Measurements from ENCODE around the gene REV3L. TPM values are rescaled to one million over a fixed set of nuclear protein-coding genes. Genes with fewer than 3 reads are reported as not detected.

Gene REV3L
- total and polyA plus RNA-seq, 9 of the 15 experiments (the other 6 are each of a cell fraction or from before 2014, with no cell fraction given), result 5.5 to 24.4 (median 14.4) TPM

DNA sequence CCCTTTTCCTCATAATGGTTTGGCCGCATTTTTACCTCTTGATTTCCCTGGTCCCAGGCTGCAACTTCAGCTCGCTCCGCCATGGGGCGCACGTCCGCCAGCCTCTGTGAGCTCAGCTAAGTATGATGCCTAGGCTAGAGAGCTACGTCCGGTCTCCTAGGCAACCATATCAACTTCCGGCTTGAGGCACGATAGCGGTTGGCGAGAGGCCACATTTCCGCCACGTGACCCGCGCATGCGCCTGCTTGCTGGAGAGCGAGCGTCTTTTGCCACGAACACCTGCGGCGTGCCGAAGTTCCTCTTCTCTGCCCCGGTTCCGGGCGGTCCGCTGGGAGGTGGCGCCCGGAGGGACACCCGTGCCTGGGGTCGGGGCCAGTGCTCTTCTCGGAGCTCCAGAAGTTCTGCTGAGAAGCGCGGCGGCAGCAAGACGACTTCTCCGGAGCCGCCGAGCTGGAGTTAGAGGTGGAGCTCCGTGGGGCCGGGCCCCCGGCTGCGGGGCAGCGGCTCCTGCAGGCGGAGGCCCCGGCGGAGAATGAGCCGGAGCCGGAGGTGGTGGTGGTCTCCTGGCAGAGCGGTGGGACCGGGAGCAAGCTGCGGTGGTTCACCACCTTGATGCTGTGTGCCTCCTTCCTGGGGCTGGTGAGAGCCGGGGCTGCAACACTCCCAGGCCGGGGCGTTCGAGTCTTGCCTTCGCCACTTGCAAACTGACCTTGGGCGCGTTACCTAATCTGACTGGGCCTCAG lies 223.8 kb downstream of the REV3L start (continued):
- TF ChIP-seq ZNF184 (CRISPR knock-in tag; IDR thresholded peaks at IDR 0.05) (no peak), TARDBP (IDR thresholded peaks at IDR 0.05) (no peak), CCAR2 (IDR thresholded peaks at IDR 0.05; ENCODE audit: low read depth, low read length) (no peak), XRCC5 (IDR thresholded peaks at IDR 0.05; ENCODE audit: low read depth, low read length) (peak; percentile 72), ZNF217 (CRISPR knock-in tag; IDR thresholded peaks at IDR 0.05) (no peak), ETV5 (CRISPR knock-in tag; IDR thresholded peaks at IDR 0.05; ENCODE audit: low read depth) (peak; percentile 95), HNRNPLL (IDR thresholded peaks at IDR 0.05; ENCODE audit: low read depth, low read length, poor library complexity, severe bottlenecking) (peak; percentile 63), ATF1 (CRISPR knock-in tag; IDR thresholded peaks at IDR 0.05) (no peak), ATF1 (tag; IDR thresholded peaks at IDR 0.05) (peak; percentile 84), GATA2 (CRISPR knock-in tag; IDR thresholded peaks at IDR 0.05) (no peak), XRCC4 (IDR thresholded peaks at IDR 0.05; ENCODE audit: extremely low read depth, insufficient read depth, insufficient read length) (no peak), CBX8 (IDR thresholded peaks at IDR 0.05; ENCODE audit: borderline replicate concordance, extremely low read depth, low read depth, low read length, poor library complexity, severe bottlenecking) (no peak), POLR2H (tag; IDR thresholded peaks at IDR 0.05; ENCODE audit: low read depth) (0 out of 2 replicates have a peak, but pooled peaks have one; percentile 17), CBFA2T2 (conservative IDR thresholded peaks at IDR 0.05) (peak; percentile 83), NCOR1 (IDR thresholded peaks at IDR 0.05) (peak; percentile 10; the same call in 1 of the 2 replicates), ZNF174 (CRISPR knock-in tag; IDR thresholded peaks at IDR 0.05) (no peak)
- TF ChIP-seq, protein P1, sequence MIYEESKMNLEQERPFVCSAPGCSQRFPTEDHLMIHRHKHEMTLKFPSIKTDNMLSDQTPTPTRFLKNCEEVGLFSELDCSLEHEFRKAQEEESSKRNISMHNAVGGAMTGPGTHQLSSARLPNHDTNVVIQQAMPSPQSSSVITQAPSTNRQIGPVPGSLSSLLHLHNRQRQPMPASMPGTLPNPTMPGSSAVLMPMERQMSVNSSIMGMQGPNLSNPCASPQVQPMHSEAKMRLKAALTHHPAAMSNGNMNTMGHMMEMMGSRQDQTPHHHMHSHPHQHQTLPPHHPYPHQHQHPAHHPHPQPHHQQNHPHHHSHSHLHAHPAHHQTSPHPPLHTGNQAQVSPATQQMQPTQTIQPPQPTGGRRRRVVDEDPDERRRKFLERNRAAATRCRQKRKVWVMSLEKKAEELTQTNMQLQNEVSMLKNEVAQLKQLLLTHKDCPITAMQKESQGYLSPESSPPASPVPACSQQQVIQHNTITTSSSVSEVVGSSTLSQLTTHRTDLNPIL (CRISPR knock-in tag; IDR thresholded peaks at IDR 0.05), result no peak
- TF ChIP-seq, protein P2, sequence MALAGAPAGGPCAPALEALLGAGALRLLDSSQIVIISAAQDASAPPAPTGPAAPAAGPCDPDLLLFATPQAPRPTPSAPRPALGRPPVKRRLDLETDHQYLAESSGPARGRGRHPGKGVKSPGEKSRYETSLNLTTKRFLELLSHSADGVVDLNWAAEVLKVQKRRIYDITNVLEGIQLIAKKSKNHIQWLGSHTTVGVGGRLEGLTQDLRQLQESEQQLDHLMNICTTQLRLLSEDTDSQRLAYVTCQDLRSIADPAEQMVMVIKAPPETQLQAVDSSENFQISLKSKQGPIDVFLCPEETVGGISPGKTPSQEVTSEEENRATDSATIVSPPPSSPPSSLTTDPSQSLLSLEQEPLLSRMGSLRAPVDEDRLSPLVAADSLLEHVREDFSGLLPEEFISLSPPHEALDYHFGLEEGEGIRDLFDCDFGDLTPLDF (CRISPR knock-in tag; IDR thresholded peaks at IDR 0.05), result peak; percentile 90
- TF ChIP-seq, protein P3, sequence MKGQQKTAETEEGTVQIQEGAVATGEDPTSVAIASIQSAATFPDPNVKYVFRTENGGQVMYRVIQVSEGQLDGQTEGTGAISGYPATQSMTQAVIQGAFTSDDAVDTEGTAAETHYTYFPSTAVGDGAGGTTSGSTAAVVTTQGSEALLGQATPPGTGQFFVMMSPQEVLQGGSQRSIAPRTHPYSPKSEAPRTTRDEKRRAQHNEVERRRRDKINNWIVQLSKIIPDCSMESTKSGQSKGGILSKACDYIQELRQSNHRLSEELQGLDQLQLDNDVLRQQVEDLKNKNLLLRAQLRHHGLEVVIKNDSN (CRISPR knock-in tag; IDR thresholded peaks at IDR 0.05), result peak; percentile 100
- TF ChIP-seq, protein P4, sequence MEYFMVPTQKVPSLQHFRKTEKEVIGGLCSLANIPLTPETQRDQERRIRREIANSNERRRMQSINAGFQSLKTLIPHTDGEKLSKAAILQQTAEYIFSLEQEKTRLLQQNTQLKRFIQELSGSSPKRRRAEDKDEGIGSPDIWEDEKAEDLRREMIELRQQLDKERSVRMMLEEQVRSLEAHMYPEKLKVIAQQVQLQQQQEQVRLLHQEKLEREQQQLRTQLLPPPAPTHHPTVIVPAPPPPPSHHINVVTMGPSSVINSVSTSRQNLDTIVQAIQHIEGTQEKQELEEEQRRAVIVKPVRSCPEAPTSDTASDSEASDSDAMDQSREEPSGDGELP (CRISPR knock-in tag; IDR thresholded peaks at IDR 0.05; ENCODE audit: borderline replicate concordance), result peak; percentile 86
- TF ChIP-seq, protein P5, sequence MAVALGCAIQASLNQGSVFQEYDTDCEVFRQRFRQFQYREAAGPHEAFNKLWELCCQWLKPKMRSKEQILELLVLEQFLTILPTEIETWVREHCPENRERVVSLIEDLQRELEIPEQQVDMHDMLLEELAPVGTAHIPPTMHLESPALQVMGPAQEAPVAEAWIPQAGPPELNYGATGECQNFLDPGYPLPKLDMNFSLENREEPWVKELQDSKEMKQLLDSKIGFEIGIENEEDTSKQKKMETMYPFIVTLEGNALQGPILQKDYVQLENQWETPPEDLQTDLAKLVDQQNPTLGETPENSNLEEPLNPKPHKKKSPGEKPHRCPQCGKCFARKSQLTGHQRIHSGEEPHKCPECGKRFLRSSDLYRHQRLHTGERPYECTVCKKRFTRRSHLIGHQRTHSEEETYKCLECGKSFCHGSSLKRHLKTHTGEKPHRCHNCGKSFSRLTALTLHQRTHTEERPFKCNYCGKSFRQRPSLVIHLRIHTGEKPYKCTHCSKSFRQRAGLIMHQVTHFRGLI (CRISPR knock-in tag; IDR thresholded peaks at IDR 0.05), result no peak; the same call in 1 of the 2 replicates
